ENCODE measurements around the gene CHCHD10. TPM values are rescaled to one million over a fixed set of nuclear protein-coding genes. Genes with fewer than 3 reads are reported as not detected.

The CHCHD10 gene
- total and polyA plus RNA-seq, 2 experiments from 2014 or later, result 1.6 to 22.3 TPM

GRCh38 chr22:23779731-23780130 lies 12.0 kb upstream of the CHCHD10 start:
- H3K9ac ChIP-seq, result no peak overlapping the region
- H2AFZ ChIP-seq, result no peak overlapping the region
- no peak for DNase-seq
- no peaks in the 10 kb centered on the region for H3K9me3 ChIP-seq (ENCODE audit: low read depth)
- no peaks in the 10 kb centered on the region for H3K36me3 ChIP-seq (ENCODE audit: low read depth)
- H3K4me3 ChIP-seq, result no peak overlapping the region
- H4K20me1 ChIP-seq (ENCODE audit: insufficient read depth), result no peaks in the 10 kb centered on the region
- in situ Hi-C loops (cut with MboI), result no loop called here
- H3K79me2 ChIP-seq (ENCODE audit: insufficient read depth), result no peaks in the 10 kb centered on the region
- 79 to 87% methylated on average over 4 to 5 of the region's 5 CpGs for WGBS, 2 experiments (ENCODE audit: low coverage in 1 of 2, low lambda C conversion rate in 2 of 2, missing lambda C conversion rate in 2 of 2)
- peaks cover 13% of the 10 kb centered on the region for H3K4me1 ChIP-seq (ENCODE audit: insufficient read depth)
- no peak overlapping the region for H3K27ac ChIP-seq
- 0 out of 2 replicates have a peak, but pooled peaks cover 3% of the 10 kb centered on the region for H3F3A ChIP-seq (ENCODE audit: insufficient read depth)
- no peaks in the 10 kb centered on the region for H3K27me3 ChIP-seq (replicated peaks; ENCODE audit: insufficient read depth)
- H3K9me2 ChIP-seq (ENCODE audit: insufficient read depth), result no peaks in the 10 kb centered on the region
- no peak for TF ChIP-seq EZH2 (IDR thresholded peaks at IDR 0.05; ENCODE audit: insufficient read depth, poor library complexity, severe bottlenecking)
- H3K4me2 ChIP-seq (ENCODE audit: unreplicated experiment), result no peak overlapping the region

DNA sequence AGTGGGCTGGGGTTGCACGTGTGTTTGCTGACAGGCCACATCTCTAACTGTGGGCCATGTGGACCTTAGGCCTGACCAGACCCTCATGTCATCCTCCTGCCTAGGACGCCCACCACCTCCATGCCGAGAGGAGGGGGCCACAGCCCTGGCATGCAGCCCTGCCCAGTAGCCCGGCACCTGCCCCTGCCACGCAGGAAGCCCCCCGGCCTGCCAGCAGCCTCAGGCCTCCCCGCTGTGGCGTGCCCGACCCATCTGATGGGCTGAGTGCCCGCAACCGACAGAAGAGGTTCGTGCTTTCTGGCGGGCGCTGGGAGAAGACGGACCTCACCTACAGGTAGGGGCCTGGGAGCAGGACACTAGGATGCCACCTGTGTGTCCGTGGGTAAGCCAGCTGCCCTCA lies 11.3 kb upstream of the CHCHD10 start:
- Histone ChIP-seq H3K79me2 (ENCODE audit: insufficient read depth) (no peaks in the 10 kb centered on the region), H3K4me2 (ENCODE audit: unreplicated experiment) (no peak overlapping the region), H2AFZ (no peak overlapping the region), H3K27me3 (replicated peaks; ENCODE audit: insufficient read depth) (no peaks in the 10 kb centered on the region), H3K9ac (no peak overlapping the region), H4K20me1 (ENCODE audit: insufficient read depth) (no peaks in the 10 kb centered on the region), H3K4me3 (no peak overlapping the region), H3K36me3 (ENCODE audit: low read depth) (no peaks in the 10 kb centered on the region), H3K9me2 (ENCODE audit: insufficient read depth) (no peaks in the 10 kb centered on the region), H3F3A (ENCODE audit: insufficient read depth) (0 out of 2 replicates have a peak, but pooled peaks cover 3% of the 10 kb centered on the region), H3K4me1 (ENCODE audit: insufficient read depth) (peaks cover 13% of the 10 kb centered on the region), H3K27ac (no peak overlapping the region), H3K9me3 (ENCODE audit: low read depth) (no peaks in the 10 kb centered on the region)
- in situ Hi-C loops (cut with MboI), result no loop called here
- 88% methylated on average over 14 to 16 of the region's 16 CpGs for WGBS, 2 experiments (ENCODE audit: low coverage in 1 of 2, low lambda C conversion rate in 2 of 2, missing lambda C conversion rate in 2 of 2)
- no peak for DNase-seq
- TF ChIP-seq EZH2phosphoT487 (IDR thresholded peaks at IDR 0.05; ENCODE audit: insufficient read depth, low read depth), result no peak
- no peak for TF ChIP-seq EZH2 (IDR thresholded peaks at IDR 0.05; ENCODE audit: insufficient read depth, poor library complexity, severe bottlenecking)

DNA sequence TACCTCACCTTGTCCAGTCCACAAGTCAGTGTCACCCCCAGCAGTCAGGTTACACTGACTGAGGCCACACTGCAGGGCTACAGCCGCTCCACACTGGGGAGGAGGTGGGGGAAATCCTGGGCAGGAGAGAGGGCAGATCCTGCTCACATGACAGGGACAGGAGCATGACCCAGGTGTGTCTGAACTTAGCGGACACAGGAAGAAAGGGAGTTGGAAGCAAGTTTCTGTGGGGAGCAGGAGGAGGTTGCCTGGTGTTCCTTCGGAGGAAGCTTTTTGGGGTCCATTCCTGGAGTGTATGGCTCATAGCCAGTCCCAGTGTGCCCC lies 10.8 kb upstream of the CHCHD10 start:
- H3K4me1 ChIP-seq (ENCODE audit: insufficient read depth), result peaks cover 13% of the 10 kb centered on the region
- H4K20me1 ChIP-seq (ENCODE audit: insufficient read depth), result no peaks in the 10 kb centered on the region
- no peaks in the 10 kb centered on the region for H3K9me2 ChIP-seq (ENCODE audit: insufficient read depth)
- no peaks in the 10 kb centered on the region for H3K9me3 ChIP-seq (ENCODE audit: low read depth)
- 0 out of 2 replicates have a peak, but pooled peaks cover 3% of the 10 kb centered on the region for H3F3A ChIP-seq (ENCODE audit: insufficient read depth)
- no peaks in the 10 kb centered on the region for H3K79me2 ChIP-seq (ENCODE audit: insufficient read depth)
- TF ChIP-seq EZH2 (IDR thresholded peaks at IDR 0.05; ENCODE audit: insufficient read depth, poor library complexity, severe bottlenecking) (no peak), EZH2phosphoT487 (IDR thresholded peaks at IDR 0.05; ENCODE audit: insufficient read depth, low read depth) (no peak)
- in situ Hi-C loops (cut with MboI), result no loop called here
- H3K27me3 ChIP-seq (replicated peaks; ENCODE audit: insufficient read depth), result no peaks in the 10 kb centered on the region
- no peak overlapping the region for H2AFZ ChIP-seq
- DNase-seq, result no peak
- no peak overlapping the region for H3K27ac ChIP-seq
- H3K9ac ChIP-seq, result no peak overlapping the region
- WGBS, 2 experiments (ENCODE audit: low coverage in 1 of 2, low lambda C conversion rate in 2 of 2, missing lambda C conversion rate in 2 of 2), result 72 to 85% methylated on average over 3 of the region's 3 CpGs
- no peak overlapping the region for H3K4me3 ChIP-seq
- H3K36me3 ChIP-seq (ENCODE audit: low read depth), result no peaks in the 10 kb centered on the region
- no peak overlapping the region for H3K4me2 ChIP-seq (ENCODE audit: unreplicated experiment)

DNA sequence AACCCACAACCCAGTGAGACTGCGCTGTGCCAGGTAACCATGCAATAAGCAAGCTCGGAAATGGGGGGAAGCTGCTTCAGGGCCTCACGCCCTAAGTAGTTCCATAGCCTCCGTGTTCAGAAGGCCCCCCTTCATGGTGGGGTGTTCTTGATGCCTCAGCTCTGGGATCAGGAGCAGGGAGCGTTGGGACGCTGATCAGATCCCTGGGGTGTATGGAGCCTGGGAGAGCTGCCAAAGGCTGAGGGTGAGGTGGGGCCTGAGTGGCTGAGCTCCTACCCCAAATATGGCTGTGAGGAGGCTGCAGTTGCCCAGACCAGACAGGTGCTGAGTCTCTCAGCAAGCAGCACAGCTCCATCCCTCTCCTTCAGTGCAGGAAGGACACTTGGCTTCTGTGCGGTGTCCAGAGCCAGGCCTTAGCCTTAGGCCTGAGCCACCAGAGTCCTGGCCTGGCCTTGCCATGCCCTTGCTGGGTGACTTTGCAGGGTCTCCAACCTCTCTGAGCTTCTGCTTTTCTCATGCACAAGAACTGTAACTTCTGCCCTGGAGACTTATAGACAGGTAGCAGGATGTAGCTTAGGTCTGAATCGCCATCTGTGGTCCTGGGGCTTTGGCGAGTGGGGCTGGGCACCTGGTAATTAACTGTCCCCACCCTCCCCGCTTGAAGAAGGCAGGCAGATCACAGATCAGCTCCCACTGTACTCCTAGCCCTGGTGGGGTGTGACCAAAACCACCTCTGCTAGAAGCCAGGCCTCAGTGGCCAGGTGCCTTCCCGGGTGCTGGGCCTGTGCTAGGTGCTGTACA lies 10.2 kb upstream of the CHCHD10 start:
- no peaks in the 10 kb centered on the region for H3K79me2 ChIP-seq (ENCODE audit: insufficient read depth)
- no peak overlapping the region for H3K4me2 ChIP-seq (ENCODE audit: unreplicated experiment)
- no peak overlapping the region for H3K27ac ChIP-seq
- no peaks in the 10 kb centered on the region for H4K20me1 ChIP-seq (ENCODE audit: insufficient read depth)
- H3K4me1 ChIP-seq (ENCODE audit: insufficient read depth), result peaks cover 13% of the 10 kb centered on the region
- TF ChIP-seq EZH2phosphoT487 (IDR thresholded peaks at IDR 0.05; ENCODE audit: insufficient read depth, low read depth) (no peak), EZH2 (IDR thresholded peaks at IDR 0.05; ENCODE audit: insufficient read depth, poor library complexity, severe bottlenecking) (no peak)
- no peak overlapping the region for H3K9ac ChIP-seq
- H2AFZ ChIP-seq, result no peak overlapping the region
- no peaks in the 10 kb centered on the region for H3K36me3 ChIP-seq (ENCODE audit: low read depth)
- H3K9me3 ChIP-seq (ENCODE audit: low read depth), result no peaks in the 10 kb centered on the region
- H3K27me3 ChIP-seq (replicated peaks; ENCODE audit: insufficient read depth), result no peaks in the 10 kb centered on the region
- in situ Hi-C loops (cut with MboI), result no loop called here
- no peaks in the 10 kb centered on the region for H3K9me2 ChIP-seq (ENCODE audit: insufficient read depth)
- H3F3A ChIP-seq (ENCODE audit: insufficient read depth), result 0 out of 2 replicates have a peak, but pooled peaks cover 3% of the 10 kb centered on the region
- H3K4me3 ChIP-seq, result no peak overlapping the region
- WGBS, 2 experiments (ENCODE audit: low coverage in 1 of 2, low lambda C conversion rate in 2 of 2, missing lambda C conversion rate in 2 of 2), result 92 to 93% methylated on average over 11 of the region's 11 CpGs
- DNase-seq, result no peak

Measured in GM23248 (cell line).